Measurements from ENCODE around the gene MYL7.

DNA sequence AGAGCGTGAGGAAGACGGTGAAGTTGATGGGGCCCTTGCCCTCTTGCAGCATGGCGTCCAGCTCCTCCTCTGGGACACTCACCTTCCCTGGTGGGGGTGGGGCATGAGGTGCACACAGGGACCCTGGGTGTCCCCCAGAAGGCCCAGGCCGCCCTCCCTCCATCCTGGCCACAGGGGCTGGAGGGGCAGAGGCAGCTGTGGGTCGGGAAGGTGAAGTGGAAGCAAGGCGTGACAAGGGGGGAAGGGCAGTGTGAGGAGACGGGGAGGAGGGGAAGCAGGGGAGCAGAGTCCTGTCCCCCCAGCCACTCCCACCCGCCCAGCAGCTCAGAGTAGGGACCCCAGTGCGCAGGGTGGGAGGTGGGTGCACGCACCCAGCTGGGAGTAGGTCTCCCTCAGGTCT is 791 bp downstream of the MYL7 start:
- TF ChIP-seq, protein P1, sequence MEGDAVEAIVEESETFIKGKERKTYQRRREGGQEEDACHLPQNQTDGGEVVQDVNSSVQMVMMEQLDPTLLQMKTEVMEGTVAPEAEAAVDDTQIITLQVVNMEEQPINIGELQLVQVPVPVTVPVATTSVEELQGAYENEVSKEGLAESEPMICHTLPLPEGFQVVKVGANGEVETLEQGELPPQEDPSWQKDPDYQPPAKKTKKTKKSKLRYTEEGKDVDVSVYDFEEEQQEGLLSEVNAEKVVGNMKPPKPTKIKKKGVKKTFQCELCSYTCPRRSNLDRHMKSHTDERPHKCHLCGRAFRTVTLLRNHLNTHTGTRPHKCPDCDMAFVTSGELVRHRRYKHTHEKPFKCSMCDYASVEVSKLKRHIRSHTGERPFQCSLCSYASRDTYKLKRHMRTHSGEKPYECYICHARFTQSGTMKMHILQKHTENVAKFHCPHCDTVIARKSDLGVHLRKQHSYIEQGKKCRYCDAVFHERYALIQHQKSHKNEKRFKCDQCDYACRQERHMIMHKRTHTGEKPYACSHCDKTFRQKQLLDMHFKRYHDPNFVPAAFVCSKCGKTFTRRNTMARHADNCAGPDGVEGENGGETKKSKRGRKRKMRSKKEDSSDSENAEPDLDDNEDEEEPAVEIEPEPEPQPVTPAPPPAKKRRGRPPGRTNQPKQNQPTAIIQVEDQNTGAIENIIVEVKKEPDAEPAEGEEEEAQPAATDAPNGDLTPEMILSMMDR (IDR thresholded peaks at IDR 0.05): no peak
- TF ChIP-seq RFX5 (IDR thresholded peaks at IDR 0.05; ENCODE audit: low read length) (no peak), POLR2AphosphoS5 (IDR thresholded peaks at IDR 0.05; ENCODE audit: low read depth, low read length) (no peak), NRF1 (IDR thresholded peaks at IDR 0.05; ENCODE audit: low read depth, low read length) (no peak), NFIC (IDR thresholded peaks at IDR 0.05; ENCODE audit: borderline replicate concordance) (no peak), FOXJ3 (CRISPR knock-in tag; IDR thresholded peaks at IDR 0.05) (no peak), SMC3 (IDR thresholded peaks at IDR 0.05; ENCODE audit: low read depth, low read length) (no peak)
- TF ChIP-seq, protein P2, sequence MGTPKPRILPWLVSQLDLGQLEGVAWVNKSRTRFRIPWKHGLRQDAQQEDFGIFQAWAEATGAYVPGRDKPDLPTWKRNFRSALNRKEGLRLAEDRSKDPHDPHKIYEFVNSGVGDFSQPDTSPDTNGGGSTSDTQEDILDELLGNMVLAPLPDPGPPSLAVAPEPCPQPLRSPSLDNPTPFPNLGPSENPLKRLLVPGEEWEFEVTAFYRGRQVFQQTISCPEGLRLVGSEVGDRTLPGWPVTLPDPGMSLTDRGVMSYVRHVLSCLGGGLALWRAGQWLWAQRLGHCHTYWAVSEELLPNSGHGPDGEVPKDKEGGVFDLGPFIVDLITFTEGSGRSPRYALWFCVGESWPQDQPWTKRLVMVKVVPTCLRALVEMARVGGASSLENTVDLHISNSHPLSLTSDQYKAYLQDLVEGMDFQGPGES (IDR thresholded peaks at IDR 0.05; ENCODE audit: low read depth, low read length): no peak
